DOHH2 (cell line): Measurements from ENCODE around the gene L3MBTL3.
A peak's percentile ranks its signal among the peaks of the same experiment; 100 is the strongest.

Source experiments
- H3F3A ChIP-seq: fragments of 200-600 bp; sonication (generic), shearing (Covaris generic); 2 replicates; pipeline ENCODE4 v1.6.0; 2016; ENCODE audit warnings: antibody characterized with exemption, mild to moderate bottlenecking; ENCODE audit not compliant: control insufficient read depth, insufficient read depth
- H3K27ac ChIP-seq: fragments of 200-600 bp; sonication (generic); 2 replicates; pipeline ENCODE4 v1.5.1; 2014; ENCODE audit warnings: low read depth, mild to moderate bottlenecking, low read length, moderate library complexity
- H3K27me3 ChIP-seq: fragments of 200-600 bp; sonication (generic); 2 replicates; pipeline ENCODE4 v1.6.1; 2014; ENCODE audit warnings: mild to moderate bottlenecking, low read length, mixed read lengths; ENCODE audit not compliant: control insufficient read depth
- H3K36me3 ChIP-seq: fragments of 200-600 bp; sonication (generic); 2 replicates; pipeline ENCODE4 v1.6.1; 2014; ENCODE audit warnings: mild to moderate bottlenecking, low read length, moderate library complexity, mixed read lengths; ENCODE audit not compliant: control insufficient read depth
- H3K4me1 ChIP-seq: fragments of 200-600 bp; sonication (generic); 2 replicates; pipeline ENCODE4 v1.6.1; 2014; ENCODE audit warnings: mild to moderate bottlenecking, low read length, mixed read lengths; ENCODE audit not compliant: control insufficient read depth
- H3K4me2 ChIP-seq: fragments of 200-600 bp; sonication (generic); 2 replicates; pipeline ENCODE4 v1.6.0; 2014; ENCODE audit warnings: mild to moderate bottlenecking, low read length, moderate library complexity
- H3K4me3 ChIP-seq: fragments of 200-600 bp; sonication (generic); 2 replicates; pipeline ENCODE4 v1.5.1; 2014; ENCODE audit warnings: mild to moderate bottlenecking, low read length, mixed read lengths
- H3K79me2 ChIP-seq: fragments of 200-600 bp; sonication (generic); 2 replicates; pipeline ENCODE4 v1.6.1; 2014; ENCODE audit warnings: mild to moderate bottlenecking, low read length, mixed read lengths; ENCODE audit not compliant: control insufficient read depth
- H3K9me2 ChIP-seq: fragments of 200-600 bp; sonication (generic); replicated peaks from 2 replicates; pipeline ENCODE4 v1.6.1; 2014; ENCODE audit warnings: mild to moderate bottlenecking, low read length, mixed read lengths; ENCODE audit not compliant: control insufficient read depth
- H3K9me3 ChIP-seq: fragments of 200-600 bp; sonication (generic); 2 replicates; pipeline ENCODE4 v1.6.1; 2014; ENCODE audit warnings: antibody characterized with exemption, low read length, mixed read lengths; ENCODE audit not compliant: control insufficient read depth, insufficient read depth
- H4K20me1 ChIP-seq: fragments of 200-600 bp; sonication (generic); 2 replicates; pipeline ENCODE4 v1.6.0; 2014; ENCODE audit warnings: low read depth, mild to moderate bottlenecking, antibody characterized with exemption, low read length, moderate library complexity; ENCODE audit not compliant: control insufficient read depth, insufficient read depth
- EZH2phosphoT487 ChIP-seq: fragments of 200-600 bp; sonication (generic); IDR thresholded peaks from 2 replicates; pipeline ENCODE4 v1.6.1; 2017; ENCODE audit warnings: borderline replicate concordance, mild to moderate bottlenecking, antibody characterized with exemption, low read length, moderate library complexity, mixed read lengths
- TF ChIP-seq, protein P1 (sequence below): fragments of 200-600 bp; sonication (generic); IDR thresholded peaks from one replicate; pipeline ENCODE4 v1.5.1; 2014; ENCODE audit warnings: antibody characterized with exemption, mild to moderate bottlenecking, low read depth, low read length; ENCODE audit not compliant: poor library complexity, severe bottlenecking

Gene L3MBTL3

DNA sequence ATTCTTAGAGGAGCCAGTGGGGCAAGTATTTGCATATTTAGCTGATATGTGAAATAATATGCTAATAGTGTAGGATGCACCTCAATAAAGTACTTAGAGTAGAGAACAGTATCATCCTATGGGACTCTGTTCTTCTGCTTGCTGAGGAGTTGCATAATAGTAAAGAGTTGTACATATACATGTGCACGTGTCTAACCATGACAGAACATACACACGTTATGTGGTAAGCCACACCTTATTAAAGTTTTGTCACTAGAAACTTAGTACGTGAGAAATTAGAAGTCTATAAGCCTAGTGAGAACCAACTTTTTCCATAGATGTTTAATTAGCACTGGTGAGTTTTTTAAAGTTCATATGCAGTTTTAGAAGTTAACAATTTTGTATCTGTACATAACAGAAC, 80.7 kb downstream of the L3MBTL3 start:
- no peaks in the 10 kb centered on the region for H3K27me3 ChIP-seq
- no peaks in the 10 kb centered on the region for H3K4me1 ChIP-seq
- no peaks in the 10 kb centered on the region for H3F3A ChIP-seq
- no peak for TF ChIP-seq EZH2phosphoT487
- TF ChIP-seq, protein P1, sequence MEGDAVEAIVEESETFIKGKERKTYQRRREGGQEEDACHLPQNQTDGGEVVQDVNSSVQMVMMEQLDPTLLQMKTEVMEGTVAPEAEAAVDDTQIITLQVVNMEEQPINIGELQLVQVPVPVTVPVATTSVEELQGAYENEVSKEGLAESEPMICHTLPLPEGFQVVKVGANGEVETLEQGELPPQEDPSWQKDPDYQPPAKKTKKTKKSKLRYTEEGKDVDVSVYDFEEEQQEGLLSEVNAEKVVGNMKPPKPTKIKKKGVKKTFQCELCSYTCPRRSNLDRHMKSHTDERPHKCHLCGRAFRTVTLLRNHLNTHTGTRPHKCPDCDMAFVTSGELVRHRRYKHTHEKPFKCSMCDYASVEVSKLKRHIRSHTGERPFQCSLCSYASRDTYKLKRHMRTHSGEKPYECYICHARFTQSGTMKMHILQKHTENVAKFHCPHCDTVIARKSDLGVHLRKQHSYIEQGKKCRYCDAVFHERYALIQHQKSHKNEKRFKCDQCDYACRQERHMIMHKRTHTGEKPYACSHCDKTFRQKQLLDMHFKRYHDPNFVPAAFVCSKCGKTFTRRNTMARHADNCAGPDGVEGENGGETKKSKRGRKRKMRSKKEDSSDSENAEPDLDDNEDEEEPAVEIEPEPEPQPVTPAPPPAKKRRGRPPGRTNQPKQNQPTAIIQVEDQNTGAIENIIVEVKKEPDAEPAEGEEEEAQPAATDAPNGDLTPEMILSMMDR, result no peak
- H3K79me2 ChIP-seq, result no peaks in the 10 kb centered on the region
- H4K20me1 ChIP-seq, result no peaks in the 10 kb centered on the region
- H3K36me3 ChIP-seq, result no peaks in the 10 kb centered on the region
- H3K9me3 ChIP-seq, result no peaks in the 10 kb centered on the region
- no peak overlapping the region for H3K27ac ChIP-seq
- H3K4me3 ChIP-seq, result no peak overlapping the region
- H3K4me2 ChIP-seq, result no peak overlapping the region
- H3K9me2 ChIP-seq, result no peaks in the 10 kb centered on the region

DNA sequence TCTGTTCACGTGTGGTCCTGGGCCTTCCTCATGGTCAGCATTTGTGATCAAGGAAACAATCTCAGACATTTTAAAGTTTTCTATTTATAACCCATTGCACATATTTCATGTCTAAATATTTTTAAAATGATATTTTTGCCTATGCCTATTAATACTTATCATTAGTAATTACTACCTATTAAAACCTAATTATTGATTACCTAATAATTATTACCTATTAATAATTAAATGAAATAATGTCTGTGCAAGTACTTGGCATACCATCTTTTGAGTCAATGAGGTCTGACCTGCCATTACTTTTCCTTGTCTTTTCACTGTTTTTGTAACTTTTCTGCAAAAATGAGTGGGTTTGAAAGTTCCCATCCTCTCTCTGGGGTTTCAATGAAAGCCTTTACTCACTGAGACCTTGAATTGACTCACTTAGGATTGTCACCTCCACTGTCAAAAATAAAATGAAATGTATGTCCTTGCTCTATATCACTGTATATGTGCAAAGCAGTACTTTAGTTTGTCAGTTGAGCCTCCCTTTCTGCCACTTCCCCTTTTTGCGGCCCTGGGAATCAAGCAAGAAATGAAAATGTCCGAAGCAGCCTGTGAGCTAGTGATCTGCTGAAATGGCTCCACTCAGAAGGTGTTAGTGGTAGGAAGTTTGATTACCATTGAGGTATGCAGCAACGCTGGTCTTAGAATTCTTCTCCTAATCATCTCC, 87.8 kb downstream of the L3MBTL3 start:
- Histone ChIP-seq H3K4me2 (peak overlapping the region; percentile 38), H4K20me1 (no peaks in the 10 kb centered on the region), H3K27ac (no peak overlapping the region), H3F3A (0 out of 2 replicates have a peak, but pooled peaks cover 3% of the 10 kb centered on the region), H3K4me1 (peaks cover 23% of the 10 kb centered on the region), H3K4me3 (no peak overlapping the region), H3K36me3 (peaks cover 3% of the 10 kb centered on the region; the same call in 1 of the 2 replicates), H3K27me3 (no peaks in the 10 kb centered on the region), H3K9me2 (no peaks in the 10 kb centered on the region), H3K79me2 (no peaks in the 10 kb centered on the region), H3K9me3 (no peaks in the 10 kb centered on the region)
- TF ChIP-seq, protein P1, result no peak
- no peak for TF ChIP-seq EZH2phosphoT487

DNA sequence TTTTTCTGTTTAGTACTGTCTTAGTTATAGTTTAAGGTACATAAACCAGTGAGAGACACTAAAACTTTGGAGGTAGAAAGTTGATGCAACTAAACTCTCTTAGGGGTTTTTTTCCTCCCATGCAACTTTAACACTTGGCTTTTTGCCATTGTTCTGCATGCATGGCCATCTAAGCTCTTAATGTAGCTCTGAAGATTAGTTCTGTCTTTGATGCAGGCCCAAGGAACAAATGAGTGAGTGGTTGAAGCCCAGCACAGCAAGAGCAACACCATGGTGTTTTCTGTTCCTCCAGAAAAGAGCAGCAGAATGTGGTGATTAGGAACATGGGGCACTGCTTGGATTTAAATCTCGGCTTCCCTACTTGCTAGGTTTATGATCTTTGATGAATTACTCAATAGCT, 89.3 kb downstream of the L3MBTL3 start:
- Histone ChIP-seq H3K79me2 (no peaks in the 10 kb centered on the region), H3K4me1 (peaks cover 23% of the 10 kb centered on the region), H3K4me3 (no peak overlapping the region), H3K27me3 (no peaks in the 10 kb centered on the region), H3K36me3 (peaks cover 3% of the 10 kb centered on the region; the same call in 1 of the 2 replicates), H3K9me2 (no peaks in the 10 kb centered on the region), H3K4me2 (0 out of 2 replicates have a peak overlapping the region, but pooled peaks have one; percentile 1), H3F3A (0 out of 2 replicates have a peak, but pooled peaks cover 3% of the 10 kb centered on the region), H3K27ac (peak overlapping the region; percentile 6; the same call in 1 of the 2 replicates), H4K20me1 (no peaks in the 10 kb centered on the region), H3K9me3 (no peaks in the 10 kb centered on the region)
- TF ChIP-seq EZH2phosphoT487, result no peak
- TF ChIP-seq, protein P1, result no peak
